ENCODE measurements around the gene CHRNA4. TPM values are rescaled to one million over a fixed set of nuclear protein-coding genes. Genes with fewer than 3 reads are reported as not detected.

The CHRNA4 gene
- total and polyA plus RNA-seq, 7 donors, result 0.01 to 0.41 (median 0.24) TPM; not detected in 4

DNA sequence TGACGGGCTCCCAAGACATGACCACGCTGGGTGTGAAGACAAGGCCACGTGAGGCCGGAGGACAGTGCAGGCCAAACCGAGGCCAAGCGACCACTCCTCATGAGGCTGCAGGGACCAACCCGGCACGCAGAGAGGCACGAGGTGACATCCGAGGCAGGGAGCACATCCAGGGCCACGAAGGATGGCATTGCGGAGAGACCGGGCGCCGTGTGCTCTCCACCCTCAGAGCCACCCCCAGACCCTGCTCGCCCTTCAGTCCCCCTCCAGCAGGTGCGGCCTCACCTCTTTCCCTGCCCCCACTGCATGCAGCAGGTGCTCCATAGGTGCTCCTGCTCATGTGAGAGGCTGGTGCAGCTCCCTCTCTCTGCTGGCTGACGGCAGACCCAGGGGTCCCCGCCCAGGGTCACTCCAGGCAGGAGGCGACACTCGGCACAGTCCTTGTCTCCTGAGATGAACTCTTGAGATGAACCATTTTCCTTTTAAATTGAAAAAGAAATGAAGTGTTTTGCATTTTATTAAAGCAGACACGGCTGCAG is 33.8 kb upstream of the CHRNA4 start:
- intact Hi-C loops (cut with DNase I), result no loop called here
- DNase-seq (no peak), ATAC-seq (no peak)
- no peak overlapping the region for H3K27ac ChIP-seq
- H3K36me3 ChIP-seq (ENCODE audit: insufficient read depth in 1 of 2, low read depth in 1 of 2), result no peaks in the 10 kb centered on the region
- no peaks in the 10 kb centered on the region for H3K4me1 ChIP-seq
- H3K9me3 ChIP-seq, result no peaks in the 10 kb centered on the region
- no peak overlapping the region for H3K4me3 ChIP-seq
- peaks cover 0 to 73% (median 12%) of the 10 kb centered on the region in 3 donors for H3K27me3 ChIP-seq (ENCODE audit: insufficient read depth in 3 of 3, low read length in 2 of 3)
- no peak for TF ChIP-seq CTCF (IDR thresholded peaks at IDR 0.05)
- WGBS, 3 donors, result 68 to 81% (median 75%) methylated on average over 20 to 22 of the region's 22 CpGs

GRCh38 chr20:63394069-63394919 is 33.1 kb upstream of the CHRNA4 start:
- 18 to 22% (median 22%) methylated on average over 32 of the region's 32 CpGs for WGBS, 3 donors
- Histone ChIP-seq H3K4me1 (no peaks in the 10 kb centered on the region), H3K9me3 (no peaks in the 10 kb centered on the region), H3K27ac (no peak overlapping the region), H3K4me3 (no peak overlapping the region), H3K36me3 (ENCODE audit: insufficient read depth in 1 of 2, low read depth in 1 of 2) (no peaks in the 10 kb centered on the region), H3K27me3 (ENCODE audit: insufficient read depth in 3 of 3, low read length in 2 of 3) (peaks cover 0 to 79% (median 8%) of the 10 kb centered on the region in 3 donors)
- no peak for DNase-seq
- intact Hi-C loops (cut with DNase I), result no loop called here
- no peak for TF ChIP-seq CTCF (IDR thresholded peaks at IDR 0.05)
- ATAC-seq, result no peak

- Histone ChIP-seq H3K27me3 (ENCODE audit: insufficient read depth in 3 of 3, low read length in 2 of 3) (peaks cover 0 to 76% (median 7%) of the 10 kb centered on the region in 3 donors), H3K4me1 (no peaks in the 10 kb centered on the region), H3K9me3 (no peaks in the 10 kb centered on the region), H3K36me3 (ENCODE audit: insufficient read depth in 1 of 2, low read depth in 1 of 2) (no peaks in the 10 kb centered on the region), H3K4me3 (no peak overlapping the region), H3K27ac (no peak overlapping the region)
- WGBS, 3 donors, result 65 to 74% (median 72%) methylated on average over 17 of the region's 17 CpGs
- intact Hi-C loops (cut with DNase I), result no loop called here
- DNase-seq, result no peak
- no peak for ATAC-seq
- TF ChIP-seq CTCF (IDR thresholded peaks at IDR 0.05), result no peak
These were observed 32.4 kb upstream of the CHRNA4 start for GRCh38 chr20:63393566-63393965.

GRCh38 chr20:63392465-63393365 is 31.6 kb upstream of the CHRNA4 start:
- Histone ChIP-seq H3K27ac (no peak overlapping the region), H3K4me3 (no peak overlapping the region), H3K9me3 (no peaks in the 10 kb centered on the region), H3K27me3 (ENCODE audit: insufficient read depth in 3 of 3, low read length in 2 of 3) (peaks cover 0 to 68% (median 7%) of the 10 kb centered on the region in 3 donors), H3K4me1 (no peaks in the 10 kb centered on the region), H3K36me3 (ENCODE audit: insufficient read depth in 1 of 2, low read depth in 1 of 2) (no peaks in the 10 kb centered on the region)
- intact Hi-C loops (cut with DNase I), result no loop called here
- DNase-seq (no peak), ATAC-seq (no peak)
- WGBS, 3 donors, result 90 to 93% (median 90%) methylated on average over 13 to 17 of the region's 17 CpGs
- TF ChIP-seq CTCF (IDR thresholded peaks at IDR 0.05), result no peak

Measured in psoas muscle (tissue), 8 donors.